ENCODE measurements around the gene DNAJB7. TPM values are rescaled to one million over a fixed set of nuclear protein-coding genes. Genes with fewer than 3 reads are reported as not detected.
A peak's percentile ranks its signal among the peaks of the same experiment; 100 is the strongest.

DNAJB7 gene
- total and polyA plus RNA-seq, 10 of the 15 experiments (the other 5 are each of a cell fraction or from before 2014, with no cell fraction given), result 0.03 to 0.70 (median 0.29) TPM; not detected in 6

DNA sequence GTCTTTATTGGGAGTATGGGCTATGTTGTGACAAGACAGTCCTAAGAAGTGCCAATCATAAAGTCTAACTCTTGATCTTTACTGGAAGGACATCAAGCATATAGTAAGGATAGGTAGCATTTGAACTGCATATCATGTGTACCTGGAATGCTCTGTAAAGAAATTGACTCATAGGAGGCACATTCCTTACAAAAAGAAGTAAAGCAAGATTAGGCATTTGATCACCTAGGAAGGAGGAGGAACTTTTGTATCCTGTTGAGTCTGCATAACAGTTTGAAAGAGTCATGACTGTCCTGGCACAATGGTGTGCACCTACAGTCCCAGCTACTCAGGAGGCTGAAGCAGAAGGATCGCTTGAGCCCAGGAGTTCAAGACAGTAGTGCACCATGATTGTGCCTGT is 42.2 kb upstream of the DNAJB7 start (continued):
- TF ChIP-seq MTA2 (IDR thresholded peaks at IDR 0.05; ENCODE audit: low read depth), result no peak

GRCh38 chr22:40898850-40899357 is 37.0 kb upstream of the DNAJB7 start:
- no TSS peak for BruUV-seq (replicated peaks)
- WGBS (ENCODE audit: insufficient coverage, insufficient replicate concordance, low lambda C conversion rate, missing lambda C conversion rate), result 27% methylated on average over 3 of the region's 3 CpGs
- Histone ChIP-seq H3K9me3 (replicated peaks; ENCODE audit: control insufficient read depth, insufficient read depth, low read length) (no peaks in the 10 kb centered on the region), H3K27me3 (replicated peaks in 1 of 2; ENCODE audit: control insufficient read depth in 2 of 2, insufficient read depth in 2 of 2, low read length in 1 of 2) (no peaks in the 10 kb centered on the region), H3K4me2 (ENCODE audit: control insufficient read depth, insufficient read depth) (no peak overlapping the region), H3K4me3 (no peak overlapping the region), H3K4me1 (ENCODE audit: control insufficient read depth, insufficient read depth, low read length) (no peaks in the 10 kb centered on the region), H3K27ac (ENCODE audit: control insufficient read depth, insufficient read depth) (no peak overlapping the region), H3K79me2 (ENCODE audit: control insufficient read depth, insufficient read depth, low read length) (no peaks in the 10 kb centered on the region), H3K9ac (ENCODE audit: control insufficient read depth, insufficient read depth, low read length) (no peak overlapping the region), H4K20me1 (ENCODE audit: control insufficient read depth, insufficient read depth) (no peaks in the 10 kb centered on the region), H2AFZ (ENCODE audit: control insufficient read depth, low read depth, low read length) (peak overlapping the region; percentile 35; the same call in 1 of the 2 replicates), H3K36me3 (ENCODE audit: control insufficient read depth in 2 of 2, insufficient read depth in 2 of 2, low read length in 1 of 2) (no peaks in the 10 kb centered on the region)
- FAIRE-seq (peak; percentile 38), ATAC-seq (peak; percentile 92), DNase-seq (ENCODE audit: low read depth, low spot score) (peak; percentile 44)
- ChIA-PET CTCF (interaction anchor here (0.7 to 2.5 kb wide), 72 partner anchors 9 to 874 kb away, joined by 3 to 49 read pairs (median 4); partner anchors contain the start of genes SLC25A17, ST13 and XPNPEP3), RAD21 (ENCODE audit: unreplicated experiment) (interaction anchor here (0.6 to 2.2 kb wide), 34 partner anchors 9 to 874 kb away, joined by 3 to 45 read pairs (median 5); partner anchors contain the start of genes MRTFA, SLC25A17, TNRC6B and XPNPEP3), SMC1A (ENCODE audit: uncharacterized antibody, unreplicated experiment) (interaction anchor here (0.7 to 1.9 kb wide), 40 partner anchors 9 to 551 kb away, joined by 3 to 33 read pairs (median 4); partner anchors contain the start of genes SLC25A17, ST13 and XPNPEP3), POLR2A (interaction anchor here (0.6 to 1.0 kb wide), 6 partner anchors 9 to 382 kb away, joined by 3 to 6 read pairs (median 3); no protein-coding TSS in a partner anchor)
- intact Hi-C loops (cut with micrococcal nuclease; ENCODE audit: unreplicated experiment), result loop anchor here (2.0 to 10.0 kb wide), 2 partner anchors 216 to 464 kb away; no protein-coding TSS in a partner anchor
- in situ Hi-C loops (cut with MboI), result loop anchor here (10.0 kb wide), 1 partner anchor 214 kb away; no protein-coding TSS in a partner anchor
- TF ChIP-seq BRCA1 (IDR thresholded peaks at IDR 0.05; ENCODE audit: low read depth, low read length), result no peak
- TF ChIP-seq ZSCAN29 (IDR thresholded peaks at IDR 0.05), result 0 out of 2 replicates have a peak, but pooled peaks have one; percentile 13
- TF ChIP-seq, protein P1, sequence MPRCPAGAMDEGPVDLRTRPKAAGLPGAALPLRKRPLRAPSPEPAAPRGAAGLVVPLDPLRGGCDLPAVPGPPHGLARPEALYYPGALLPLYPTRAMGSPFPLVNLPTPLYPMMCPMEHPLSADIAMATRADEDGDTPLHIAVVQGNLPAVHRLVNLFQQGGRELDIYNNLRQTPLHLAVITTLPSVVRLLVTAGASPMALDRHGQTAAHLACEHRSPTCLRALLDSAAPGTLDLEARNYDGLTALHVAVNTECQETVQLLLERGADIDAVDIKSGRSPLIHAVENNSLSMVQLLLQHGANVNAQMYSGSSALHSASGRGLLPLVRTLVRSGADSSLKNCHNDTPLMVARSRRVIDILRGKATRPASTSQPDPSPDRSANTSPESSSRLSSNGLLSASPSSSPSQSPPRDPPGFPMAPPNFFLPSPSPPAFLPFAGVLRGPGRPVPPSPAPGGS (IDR thresholded peaks at IDR 0.05; ENCODE audit: borderline replicate concordance, insufficient read depth, low read depth, low read length, poor library complexity, severe bottlenecking), result no peak
- no peak for TF ChIP-seq RCOR1 (conservative IDR thresholded peaks at IDR 0.05; ENCODE audit: low read depth, low read length)
- peak; percentile 46; the same call in 1 of the 2 replicates for TF ChIP-seq MEF2A (IDR thresholded peaks at IDR 0.05; ENCODE audit: insufficient read depth, low read depth, low read length)
- TF ChIP-seq USF1 (IDR thresholded peaks at IDR 0.05; ENCODE audit: borderline replicate concordance, extremely low read length, insufficient read depth, low read depth, low read length), result no peak
- peak; percentile 46; the same call in 1 of the 2 replicates for TF ChIP-seq SMARCA5 (IDR thresholded peaks at IDR 0.05)
- peak; percentile 61; the same call in 1 of the 2 replicates for TF ChIP-seq SMC3 (IDR thresholded peaks at IDR 0.05; ENCODE audit: borderline replicate concordance, low read length)
- peak; percentile 62; the same call in 1 of the 2 replicates for TF ChIP-seq YY1 (IDR thresholded peaks at IDR 0.05; ENCODE audit: low read depth, low read length)
- TF ChIP-seq FOXM1 (IDR thresholded peaks at IDR 0.05; ENCODE audit: low read depth, low read length), result 0 out of 2 replicates have a peak, but pooled peaks have one; percentile 20
- TF ChIP-seq, protein P2, sequence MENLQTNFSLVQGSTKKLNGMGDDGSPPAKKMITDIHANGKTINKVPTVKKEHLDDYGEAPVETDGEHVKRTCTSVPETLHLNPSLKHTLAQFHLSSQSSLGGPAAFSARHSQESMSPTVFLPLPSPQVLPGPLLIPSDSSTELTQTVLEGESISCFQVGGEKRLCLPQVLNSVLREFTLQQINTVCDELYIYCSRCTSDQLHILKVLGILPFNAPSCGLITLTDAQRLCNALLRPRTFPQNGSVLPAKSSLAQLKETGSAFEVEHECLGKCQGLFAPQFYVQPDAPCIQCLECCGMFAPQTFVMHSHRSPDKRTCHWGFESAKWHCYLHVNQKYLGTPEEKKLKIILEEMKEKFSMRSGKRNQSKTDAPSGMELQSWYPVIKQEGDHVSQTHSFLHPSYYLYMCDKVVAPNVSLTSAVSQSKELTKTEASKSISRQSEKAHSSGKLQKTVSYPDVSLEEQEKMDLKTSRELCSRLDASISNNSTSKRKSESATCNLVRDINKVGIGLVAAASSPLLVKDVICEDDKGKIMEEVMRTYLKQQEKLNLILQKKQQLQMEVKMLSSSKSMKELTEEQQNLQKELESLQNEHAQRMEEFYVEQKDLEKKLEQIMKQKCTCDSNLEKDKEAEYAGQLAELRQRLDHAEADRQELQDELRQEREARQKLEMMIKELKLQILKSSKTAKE (IDR thresholded peaks at IDR 0.05; ENCODE audit: low read depth, poor library complexity, severe bottlenecking), result peak; percentile 68
- TF ChIP-seq CREM (IDR thresholded peaks at IDR 0.05; ENCODE audit: low read depth), result 0 out of 2 replicates have a peak, but pooled peaks have one; percentile 1
- peak; percentile 26 for TF ChIP-seq MEF2B (IDR thresholded peaks at IDR 0.05; ENCODE audit: partially characterized antibody, poor library complexity, severe bottlenecking)
- peak; percentile 77 for TF ChIP-seq RAD21 (IDR thresholded peaks at IDR 0.05; ENCODE audit: insufficient read depth, low read depth, low read length)
- TF ChIP-seq ZNF207 (IDR thresholded peaks at IDR 0.05; ENCODE audit: borderline replicate concordance), result no peak
- TF ChIP-seq POLR2AphosphoS5 (IDR thresholded peaks at IDR 0.05; ENCODE audit: low read length), result no peak
- peak; percentile 71; the same call in 1 of the 2 replicates for TF ChIP-seq RUNX3 (IDR thresholded peaks at IDR 0.05; ENCODE audit: low read length)
